ENCODE measurements around the gene PPL.

DNA sequence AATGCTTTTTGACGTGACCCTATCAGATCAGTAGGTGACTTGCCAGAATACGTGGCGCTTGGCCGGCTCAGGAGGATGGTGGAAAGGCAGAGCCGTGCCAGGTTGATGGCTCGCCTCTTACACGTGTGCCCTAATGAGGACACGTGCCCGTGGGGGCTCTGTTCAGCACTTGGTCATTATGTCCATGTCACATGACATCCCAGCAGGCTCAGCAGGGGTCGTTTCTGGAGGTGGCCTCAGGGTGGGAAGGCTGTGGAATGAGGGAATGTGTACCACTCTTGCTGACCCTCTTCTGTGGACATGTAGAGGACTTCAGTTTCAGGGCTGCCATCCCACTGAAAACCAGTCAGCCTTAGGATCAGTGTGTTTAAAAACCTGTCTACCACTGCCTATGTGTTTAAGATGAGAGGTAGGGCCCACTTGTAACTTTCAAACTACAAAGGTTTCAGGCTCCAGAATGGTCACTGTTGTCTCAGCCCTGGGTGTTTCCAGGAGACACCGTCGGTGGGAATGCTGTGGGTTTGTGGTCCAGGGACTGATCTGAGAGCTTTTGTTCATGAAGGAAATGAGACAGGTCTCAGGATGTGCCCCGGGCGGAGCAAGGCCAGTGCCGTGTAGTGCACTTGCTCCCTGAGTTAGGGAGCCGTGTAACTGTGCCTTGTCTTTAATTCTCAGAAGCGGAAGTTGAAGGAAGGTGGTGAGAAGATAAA is 77.6 kb downstream of the PPL start:
- TF ChIP-seq CTCF (IDR thresholded peaks at IDR 0.05) (no peak), ATF1 (CRISPR knock-in tag; IDR thresholded peaks at IDR 0.05) (no peak), ATF2 (CRISPR knock-in tag; IDR thresholded peaks at IDR 0.05; ENCODE audit: borderline replicate concordance, low read depth) (no peak), PRDM15 (CRISPR knock-in tag; IDR thresholded peaks at IDR 0.05) (no peak)
